Type B pancreatic cell (in vitro differentiated cells): ENCODE results near the gene ATG5. TPM values are rescaled to one million over a fixed set of nuclear protein-coding genes. Genes with fewer than 3 reads are reported as not detected.

Experiments
- DNase-seq: peaks from one replicate; pipeline ENCODE4 v3.0.0; 2021; ENCODE audit warnings: mixed read lengths; ENCODE audit not compliant: unreplicated experiment; ENCODE audit errors: extremely low spot score
- H3K27ac Mint-ChIP-seq: 2 replicates; pipeline ENCODE4 v1.8.0; 2021; ENCODE audit warnings: mild to moderate bottlenecking, mixed read lengths
- H3K27me3 Mint-ChIP-seq: 2 replicates; pipeline ENCODE4 v1.8.0; 2021; ENCODE audit warnings: mixed read lengths
- H3K36me3 Mint-ChIP-seq: 2 replicates; pipeline ENCODE4 v1.8.0; 2021; ENCODE audit warnings: mixed read lengths
- H3K4me1 Mint-ChIP-seq: one replicate; pipeline ENCODE4 v1.8.0; 2021; ENCODE audit warnings: mixed read lengths; ENCODE audit not compliant: unreplicated experiment
- H3K4me3 Mint-ChIP-seq: 2 replicates; pipeline ENCODE4 v1.8.0; 2021; ENCODE audit warnings: mild to moderate bottlenecking, mixed read lengths
- H3K9me3 Mint-ChIP-seq: 2 replicates; pipeline ENCODE4 v1.8.0; 2021; ENCODE audit warnings: mixed read lengths
- total RNA-seq: library from RNA; stranded (reverse); gene quantifications from 2 replicates; pipeline ENCODE4 v1.2.1, GENCODE V29; 2021; ENCODE audit warnings: low replicate concordance
- TF ChIP-seq, protein P1 (sequence below): fragments of 200-600 bp; sonication (generic); conservative IDR thresholded peaks from 2 replicates; pipeline ENCODE4 v1.5.0; 2021; ENCODE audit warnings: antibody characterized with exemption, mild to moderate bottlenecking

Gene ATG5
- total RNA-seq, 1 donor from 2014 or later, result 27.8 TPM

DNA sequence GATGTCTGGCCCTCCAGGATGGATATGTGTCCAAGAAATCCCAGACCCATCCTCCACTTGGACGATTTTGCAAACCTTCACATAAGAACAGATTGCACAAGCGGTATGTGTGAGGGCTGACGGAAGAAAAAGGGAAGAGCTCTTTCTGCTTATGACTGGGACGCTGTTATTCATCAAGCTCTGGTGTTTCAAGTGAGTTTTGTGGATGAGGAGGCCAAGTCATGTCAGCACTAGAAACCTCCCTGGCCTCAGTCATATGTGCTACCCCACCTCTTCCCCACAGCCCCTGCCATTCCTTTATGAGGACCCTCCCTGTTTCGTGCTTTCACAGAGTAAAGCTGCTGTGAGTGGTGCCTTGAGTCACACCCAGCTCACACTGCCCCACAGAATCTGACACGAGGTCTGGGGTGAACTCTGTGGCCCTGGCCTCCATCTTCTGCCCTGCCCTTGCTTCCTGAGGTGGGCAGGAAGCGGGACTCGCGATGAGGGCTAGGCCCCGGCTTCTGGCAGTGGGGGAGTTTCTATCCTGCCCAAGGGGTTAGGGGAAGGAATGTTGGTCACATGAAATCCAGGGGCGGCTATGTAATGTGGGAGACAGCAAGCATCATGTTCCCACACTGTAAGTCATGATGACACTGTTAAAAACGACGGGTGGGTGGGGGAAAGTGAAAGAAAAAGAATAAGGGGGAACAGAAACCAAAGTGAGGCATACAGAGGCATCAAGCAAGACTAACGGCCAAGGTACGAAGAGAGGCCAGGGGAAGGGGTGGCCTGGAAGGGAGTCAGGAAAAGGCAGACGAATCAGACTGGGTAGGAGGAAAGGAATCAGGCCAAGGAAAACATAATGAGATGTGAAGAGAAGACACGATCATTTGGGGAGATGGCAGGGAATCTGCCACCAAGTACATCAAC is 161.3 kb downstream of the ATG5 start:
- Mint-ChIP-seq H3K9me3 (no peaks in the 10 kb centered on the region), H3K27ac (no peak overlapping the region), H3K27me3 (peaks cover 3% of the 10 kb centered on the region), H3K4me1 (peaks cover 15% of the 10 kb centered on the region), H3K4me3 (no peak overlapping the region), H3K36me3 (peaks cover 3% of the 10 kb centered on the region)
- TF ChIP-seq, protein P1, sequence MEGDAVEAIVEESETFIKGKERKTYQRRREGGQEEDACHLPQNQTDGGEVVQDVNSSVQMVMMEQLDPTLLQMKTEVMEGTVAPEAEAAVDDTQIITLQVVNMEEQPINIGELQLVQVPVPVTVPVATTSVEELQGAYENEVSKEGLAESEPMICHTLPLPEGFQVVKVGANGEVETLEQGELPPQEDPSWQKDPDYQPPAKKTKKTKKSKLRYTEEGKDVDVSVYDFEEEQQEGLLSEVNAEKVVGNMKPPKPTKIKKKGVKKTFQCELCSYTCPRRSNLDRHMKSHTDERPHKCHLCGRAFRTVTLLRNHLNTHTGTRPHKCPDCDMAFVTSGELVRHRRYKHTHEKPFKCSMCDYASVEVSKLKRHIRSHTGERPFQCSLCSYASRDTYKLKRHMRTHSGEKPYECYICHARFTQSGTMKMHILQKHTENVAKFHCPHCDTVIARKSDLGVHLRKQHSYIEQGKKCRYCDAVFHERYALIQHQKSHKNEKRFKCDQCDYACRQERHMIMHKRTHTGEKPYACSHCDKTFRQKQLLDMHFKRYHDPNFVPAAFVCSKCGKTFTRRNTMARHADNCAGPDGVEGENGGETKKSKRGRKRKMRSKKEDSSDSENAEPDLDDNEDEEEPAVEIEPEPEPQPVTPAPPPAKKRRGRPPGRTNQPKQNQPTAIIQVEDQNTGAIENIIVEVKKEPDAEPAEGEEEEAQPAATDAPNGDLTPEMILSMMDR, result no peak
- DNase-seq, result peak; percentile 20

- DNase-seq, result no peak
- Mint-ChIP-seq H3K4me3 (no peak overlapping the region), H3K36me3 (peaks cover 3% of the 10 kb centered on the region), H3K27ac (no peak overlapping the region), H3K4me1 (peaks cover 15% of the 10 kb centered on the region), H3K27me3 (peaks cover 3% of the 10 kb centered on the region), H3K9me3 (no peaks in the 10 kb centered on the region)
- TF ChIP-seq, protein P1, result no peak
Measured at GRCh38 chr6:106163446-106163965, 162.1 kb downstream of the ATG5 start.

GRCh38 chr6:106162921-106163320 is 162.6 kb downstream of the ATG5 start:
- peaks cover 15% of the 10 kb centered on the region for H3K4me1 Mint-ChIP-seq
- H3K36me3 Mint-ChIP-seq, result peaks cover 3% of the 10 kb centered on the region
- TF ChIP-seq, protein P1, result peak; percentile 3
- DNase-seq, result no peak
- no peaks in the 10 kb centered on the region for H3K9me3 Mint-ChIP-seq
- H3K27me3 Mint-ChIP-seq, result peaks cover 3% of the 10 kb centered on the region
- no peak overlapping the region for H3K4me3 Mint-ChIP-seq
- no peak overlapping the region for H3K27ac Mint-ChIP-seq

DNA sequence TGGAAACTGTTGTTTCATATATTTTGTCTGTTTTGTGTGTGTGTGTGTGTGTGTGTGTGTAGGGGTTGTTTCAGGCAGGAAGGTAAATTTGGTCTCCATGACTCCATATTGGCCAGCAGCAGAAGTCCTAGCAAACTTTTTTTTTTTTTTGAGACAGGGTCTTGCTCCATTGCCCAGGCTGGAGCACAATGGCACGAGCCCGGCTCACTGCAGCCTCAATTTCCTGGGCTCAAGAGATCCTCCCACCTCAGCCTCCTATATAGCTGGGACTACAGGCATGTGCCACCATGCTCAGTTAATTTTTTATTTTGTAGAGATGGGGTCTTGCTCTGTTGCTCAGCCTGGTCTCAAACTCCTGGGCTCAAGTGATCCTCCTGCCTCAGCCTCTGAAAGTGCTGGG is 163.7 kb downstream of the ATG5 start:
- no peak for DNase-seq
- H3K36me3 Mint-ChIP-seq, result peaks cover 3% of the 10 kb centered on the region
- no peaks in the 10 kb centered on the region for H3K9me3 Mint-ChIP-seq
- no peak overlapping the region for H3K27ac Mint-ChIP-seq
- no peak overlapping the region for H3K4me3 Mint-ChIP-seq
- peaks cover 15% of the 10 kb centered on the region for H3K4me1 Mint-ChIP-seq
- TF ChIP-seq, protein P1, result no peak
- peaks cover 3% of the 10 kb centered on the region for H3K27me3 Mint-ChIP-seq

- Mint-ChIP-seq H3K4me3 (no peak overlapping the region), H3K4me1 (peaks cover 15% of the 10 kb centered on the region), H3K27me3 (peaks cover 3% of the 10 kb centered on the region), H3K36me3 (peaks cover 3% of the 10 kb centered on the region), H3K9me3 (no peaks in the 10 kb centered on the region), H3K27ac (no peak overlapping the region)
- DNase-seq, result no peak
- TF ChIP-seq, protein P1, result no peak
Measured at GRCh38 chr6:106161311-106161874, 164.2 kb downstream of the ATG5 start.
